Measurements from ENCODE around the gene PLPP1. TPM values are rescaled to one million over a fixed set of nuclear protein-coding genes. Genes with fewer than 3 reads are reported as not detected.

The PLPP1 gene
- total and polyA plus RNA-seq, 2 of the 8 experiments (the other 6 are each of a cell fraction or from before 2014, with no cell fraction given): 43.7 to 91.3 TPM

- Histone ChIP-seq H2BK12ac (ENCODE audit: low read depth, low read length) (no peak overlapping the region), H3K27me3 (replicated peaks in 1 of 4; ENCODE audit: control insufficient read depth in 3 of 4, extremely low read depth in 1 of 4, insufficient read depth in 3 of 4, low read length in 3 of 4) (no peaks in the 10 kb centered on the region), H3K79me2 (ENCODE audit: control insufficient read depth in 1 of 2, insufficient read depth in 2 of 2, low read length in 2 of 2) (0 out of 4 replicates have a peak, but pooled peaks cover 0 to 2% of the 10 kb centered on the region in 2 experiments), H3K18ac (ENCODE audit: extremely low read depth, low read length) (no peak overlapping the region), H2AFZ (ENCODE audit: low read length) (no peak overlapping the region), H2BK120ac (replicated peaks; ENCODE audit: low read depth, low read length) (no peak overlapping the region), H3K4ac (replicated peaks; ENCODE audit: insufficient read length, low read depth, low read length) (no peak overlapping the region), H3K4me1 (replicated peaks in 1 of 4; ENCODE audit: control insufficient read depth in 3 of 4, insufficient read depth in 4 of 4, low read length in 3 of 4) (peaks cover 0 to 3% (median 0%) of the 10 kb centered on the region in 4 experiments; a peak in 1 of 7 replicates), H3K9me3 (ENCODE audit: insufficient read depth in 2 of 2, low read depth in 1 of 2, low read length in 1 of 2) (no peaks in the 10 kb centered on the region), H3K9ac (replicated peaks in 1 of 4; ENCODE audit: extremely low read depth in 1 of 4, low read depth in 3 of 4, low read length in 3 of 4) (no peak overlapping the region), H3K4me3 (ENCODE audit: extremely low read depth in 1 of 4, insufficient read depth in 2 of 4, low read depth in 3 of 4, low read length in 4 of 4) (no peak overlapping the region), H2AK5ac (ENCODE audit: low read depth, low read length) (no peak overlapping the region), H3K27ac (ENCODE audit: low read depth, low read length) (no peak overlapping the region), H2BK15ac (ENCODE audit: low read length) (no peak overlapping the region), H3K4me2 (ENCODE audit: insufficient read depth in 1 of 2, low read depth in 2 of 2, low read length in 2 of 2) (no peak overlapping the region), H4K91ac (replicated peaks; ENCODE audit: insufficient read length, low read length) (no peak overlapping the region), H2BK20ac (ENCODE audit: low read length) (no peak overlapping the region), H3K14ac (ENCODE audit: insufficient read length) (no peak overlapping the region), H3K36me3 (ENCODE audit: control insufficient read depth in 2 of 4, insufficient read depth in 4 of 4, low read length in 3 of 4) (peaks cover 0 to 32% (median 13%) of the 10 kb centered on the region in 4 experiments; a peak in 6 of 8 replicates), H3K23ac (ENCODE audit: insufficient read length) (no peak overlapping the region), H4K20me1 (replicated peaks in 1 of 2; ENCODE audit: control insufficient read depth in 1 of 2, insufficient read depth in 2 of 2, low read length in 2 of 2) (no peaks in the 10 kb centered on the region), H3K23me2 (ENCODE audit: low read depth, low read length) (no peaks in the 10 kb centered on the region), H3K56ac (replicated peaks; ENCODE audit: insufficient read length, low read depth, low read length) (no peak overlapping the region), H4K8ac (ENCODE audit: extremely low read depth, insufficient read depth, low read length) (no peak overlapping the region), H2BK5ac (ENCODE audit: low read depth, low read length) (no peak overlapping the region), H4K5ac (ENCODE audit: insufficient read length, low read depth, low read length) (no peak overlapping the region), H3K79me1 (ENCODE audit: low read depth, low read length) (no peaks in the 10 kb centered on the region)
- FAIRE-seq (no peak), DNase-seq (ENCODE audit: low read depth in 1 of 2, low spot score in 2 of 2) (no peak)
- WGBS, 2 experiments (ENCODE audit: extremely low coverage in 1 of 2, insufficient coverage in 1 of 2, insufficient read length in 1 of 2, insufficient replicate concordance in 2 of 2, low coverage in 1 of 2, low lambda C conversion rate in 2 of 2, missing lambda C conversion rate in 1 of 2): 83% methylated on average over 1 of the region's 1 CpG; no CpG with 5 or more reads in 1 of the 2 experiments
- POLR2A ChIA-PET (ENCODE audit: partially characterized antibody): interaction anchor here (0.5 to 1.4 kb wide), 3 partner anchors 14 to 672 kb away, joined by 3 to 4 read pairs (median 4); no protein-coding TSS in a partner anchor
- TF ChIP-seq RBBP5 (IDR thresholded peaks at IDR 0.05; ENCODE audit: borderline replicate concordance, low read depth, low read length) (no peak), EGR1 (IDR thresholded peaks at IDR 0.05; ENCODE audit: borderline replicate concordance, low read depth, low read length) (no peak), EP300 (IDR thresholded peaks at IDR 0.05; ENCODE audit: borderline replicate concordance in 1 of 2, low read depth in 2 of 2, low read length in 2 of 2) (no peak), TEAD4 (IDR thresholded peaks at IDR 0.05; ENCODE audit: low read depth, low read length) (no peak), ATF2 (IDR thresholded peaks at IDR 0.05; ENCODE audit: low read length) (no peak), EZH2 (IDR thresholded peaks at IDR 0.05; ENCODE audit: low read depth, low read length, severe bottlenecking) (no peak), SP2 (IDR thresholded peaks at IDR 0.05; ENCODE audit: low read length) (no peak), POLR2AphosphoS5 (IDR thresholded peaks at IDR 0.05; ENCODE audit: low read depth, low read length) (no peak), SIX5 (IDR thresholded peaks at IDR 0.05; ENCODE audit: low read depth, low read length) (no peak), TAF7 (optimal IDR thresholded peaks at IDR 0.05; ENCODE audit: borderline replicate concordance, low read depth, low read length) (no peak), KDM4A (IDR thresholded peaks at IDR 0.05; ENCODE audit: low read depth, low read length, severe bottlenecking) (no peak), CREB1 (IDR thresholded peaks at IDR 0.05) (no peak)
- CTCF ChIA-PET (ENCODE audit: partially characterized antibody): interaction anchor here (0.5 kb wide), 1 partner anchor 312 kb away, joined by 3 read pairs; no protein-coding TSS in a partner anchor
Measured at GRCh38 chr5:55386356-55386755, 148.4 kb downstream of the PLPP1 start.

All from H1 (cell line).